Skin of body (tissue), 3 donors: ENCODE data around the gene SEMA3B. TPM values are rescaled to one million over a fixed set of nuclear protein-coding genes. Genes with fewer than 3 reads are reported as not detected.

Source experiments
- DNase-seq: peaks from one replicate; lab custom pipeline; 2025; lab: John Stamatoyannopoulos, UW
- small RNA-seq: library from RNA; depleted of rRNA; stranded (forward); fragments of <200 nt; gene quantifications from one replicate; pipeline ENCODE3, GENCODE V24; 2014; ENCODE audit warnings: low replicate concordance
- total RNA-seq: library from RNA; depleted of rRNA; stranded (reverse); fragments of >200 nt; gene quantifications from one replicate; pipeline ENCODE4 v1.2.3, GENCODE V29; 2014

The SEMA3B gene
- total RNA-seq, 1 donor from 2014 or later: 21.8 TPM

DNA sequence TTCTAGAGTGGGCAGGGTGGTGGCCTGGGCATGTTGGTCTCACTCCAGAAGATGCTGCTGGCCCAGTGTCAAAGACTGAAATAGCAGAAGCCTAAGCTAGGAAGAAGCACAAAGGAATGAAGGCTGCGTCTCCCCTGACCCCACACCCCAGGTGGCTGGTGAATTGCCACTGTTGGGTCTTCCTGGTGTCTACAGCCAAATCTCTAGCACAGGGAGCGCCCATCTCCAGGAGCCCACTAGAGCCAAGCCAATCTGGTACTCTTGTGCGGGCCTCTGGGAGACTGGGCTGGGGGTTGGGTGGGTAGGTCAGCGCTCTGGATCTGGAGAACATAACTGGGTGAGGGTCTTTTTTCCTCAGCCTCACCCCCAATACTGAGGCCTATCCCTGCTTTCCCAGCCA is 58.2 kb downstream of the SEMA3B start:
- no peak for DNase-seq

Small RNAs within 50 kb of the gene (small RNA-seq; reads per million reads assigned to genes)
- not detected for gene MIR5787

Other genes with a start within 250 kb of the SEMA3B start
- 247 TPM for gene RBM5, start 180.2 kb upstream of the SEMA3B start, total RNA-seq
- gene SEMA3F, start 113.8 kb upstream of the SEMA3B start, total RNA-seq: 23.3 TPM
- 0.20 TPM for gene GNAT1, start 77.5 kb upstream of the SEMA3B start, total RNA-seq
- gene SLC38A3, start 63.9 kb upstream of the SEMA3B start, total RNA-seq: 0.79 TPM
- 102 TPM for gene GNAI2, start 32.9 kb upstream of the SEMA3B start, total RNA-seq
- gene LSMEM2, start 9.9 kb downstream of the SEMA3B start, total RNA-seq: 2.7 TPM
- gene IFRD2, start 23.3 kb downstream of the SEMA3B start, total RNA-seq: 32.7 TPM
- gene HYAL3, start 30.3 kb downstream of the SEMA3B start, total RNA-seq: 2.7 TPM
- 2.2 TPM for gene NAA80, start 30.3 kb downstream of the SEMA3B start, total RNA-seq
- gene HYAL1, start 34.4 kb downstream of the SEMA3B start, total RNA-seq: 1.1 TPM
- gene HYAL2, start 53.6 kb downstream of the SEMA3B start, total RNA-seq: 28.6 TPM
- 5.8 TPM for gene TUSC2, start 59.1 kb downstream of the SEMA3B start, total RNA-seq
- gene RASSF1, start 71.7 kb downstream of the SEMA3B start, total RNA-seq: 28.6 TPM
- 0.89 TPM for gene ZMYND10, start 76.6 kb downstream of the SEMA3B start, total RNA-seq
- gene NPRL2, start 81.6 kb downstream of the SEMA3B start, total RNA-seq: 13.6 TPM
- 12.2 TPM for gene CYB561D2, start 81.7 kb downstream of the SEMA3B start, total RNA-seq
- 18.9 TPM for gene TMEM115, start 90.4 kb downstream of the SEMA3B start, total RNA-seq
- 1.4 TPM for gene CACNA2D2, start 234.5 kb downstream of the SEMA3B start, total RNA-seq